Measurements from ENCODE around the gene LAPTM4A.

GRCh38 chr2:20040489-20041172, 10.8 kb downstream of the LAPTM4A start:
- no peak for TF ChIP-seq CTCF (IDR thresholded peaks at IDR 0.05)
- TF ChIP-seq POLR2A (IDR thresholded peaks at IDR 0.05): no peak
- TF ChIP-seq POLR2AphosphoS5 (IDR thresholded peaks at IDR 0.05; ENCODE audit: insufficient read depth in 1 of 2, low read depth in 1 of 2): no peak

Data from vagina (tissue), 2 donors.